NB4 (cell line): ENCODE measurements around the gene SLC39A11.

ENCODE experiments used
- CTCF ChIP-seq: IDR thresholded peaks from one replicate; pipeline ENCODE4 v1.5.1; 2012; ENCODE audit warnings: low read depth, low read length
- POLR2A ChIP-seq: IDR thresholded peaks from 2 replicates; pipeline ENCODE4 v1.6.1; 2011; ENCODE audit warnings: mild to moderate bottlenecking; ENCODE audit not compliant: insufficient read length; ENCODE audit errors: extremely low read depth

GRCh38 chr17:72604518-72604917, 488.0 kb downstream of the SLC39A11 start:
- TF ChIP-seq CTCF (no peak), POLR2A (no peak)
